Measurements from ENCODE around the gene UBE2D3. TPM values are rescaled to one million over a fixed set of nuclear protein-coding genes. Genes with fewer than 3 reads are reported as not detected.
"Not testable (repeated sequence)": the region's sequence is repeated elsewhere in the genome, so short reads cannot be mapped to it uniquely, and the experiment has no call there.

UBE2D3 gene
- 313 and 433 TPM in 2 replicates for total RNA-seq

DNA sequence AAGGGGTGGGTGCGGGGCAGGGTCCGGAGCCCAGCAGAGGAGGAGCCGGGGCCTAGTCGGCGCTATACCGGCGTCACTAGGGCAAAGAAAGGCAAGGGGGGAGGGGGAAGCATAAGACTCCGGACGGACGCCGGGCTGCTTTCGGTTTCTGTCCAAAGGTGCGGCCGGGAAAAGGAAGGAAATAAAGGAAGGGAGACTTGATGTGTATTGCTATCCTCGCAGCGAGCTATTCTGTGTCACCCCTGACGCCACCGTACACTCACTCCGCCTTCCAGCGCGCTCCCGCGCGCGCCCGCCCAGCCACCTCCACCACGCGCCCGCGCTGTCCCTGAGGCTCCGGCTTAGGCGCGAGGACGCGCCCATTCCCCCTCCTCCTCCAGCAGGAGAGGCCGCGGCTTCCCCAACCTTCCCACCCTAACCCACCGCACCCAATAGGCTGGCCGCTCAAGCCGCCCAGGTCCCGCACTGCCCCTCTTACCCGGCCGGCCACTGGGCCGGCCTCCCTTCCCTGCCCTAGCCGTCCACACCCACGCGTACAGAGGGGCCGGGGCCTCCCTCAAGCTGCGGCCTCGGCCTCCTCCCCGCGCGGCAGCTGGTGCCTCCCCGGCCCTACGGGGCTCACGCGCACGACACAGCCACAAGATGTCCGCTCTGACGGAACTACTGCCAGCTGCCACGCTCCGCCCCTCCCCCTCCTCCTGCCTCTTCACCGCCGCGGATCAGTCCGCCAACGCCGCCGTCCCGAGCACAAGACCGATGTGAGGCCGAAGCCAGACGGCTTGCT is at the start of gene UBE2D3:
Gene UBE2D3 (minus strand): TSS at position 662 of the 784 bp plus-strand sequence. CDS start 1,043 bp downstream, outside the sequence.
- DNase-seq = peak; percentile 97

DNA sequence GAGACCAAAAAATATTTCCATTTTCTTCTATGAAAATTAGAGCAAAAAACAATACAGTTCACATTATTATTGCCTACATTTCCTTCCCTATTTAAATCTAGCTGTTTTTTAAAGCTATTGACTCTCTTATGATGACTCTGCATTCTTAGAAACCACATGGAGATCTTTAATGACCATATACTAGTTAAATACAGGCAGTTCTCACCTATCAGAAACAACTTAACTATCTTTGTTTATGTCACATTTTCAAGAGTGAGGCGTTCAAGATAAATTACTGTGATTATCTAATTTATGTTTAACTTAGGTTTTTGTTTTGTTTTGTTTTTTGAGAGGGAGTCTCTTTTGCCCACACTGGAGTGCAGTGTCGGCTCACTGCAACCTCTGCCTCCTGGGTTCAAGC is 44.4 kb upstream of the UBE2D3 start:
- no peak for DNase-seq

GRCh38 chr4:102869569-102870197 is 42.3 kb upstream of the UBE2D3 start:
- DNase-seq = no peak

DNA sequence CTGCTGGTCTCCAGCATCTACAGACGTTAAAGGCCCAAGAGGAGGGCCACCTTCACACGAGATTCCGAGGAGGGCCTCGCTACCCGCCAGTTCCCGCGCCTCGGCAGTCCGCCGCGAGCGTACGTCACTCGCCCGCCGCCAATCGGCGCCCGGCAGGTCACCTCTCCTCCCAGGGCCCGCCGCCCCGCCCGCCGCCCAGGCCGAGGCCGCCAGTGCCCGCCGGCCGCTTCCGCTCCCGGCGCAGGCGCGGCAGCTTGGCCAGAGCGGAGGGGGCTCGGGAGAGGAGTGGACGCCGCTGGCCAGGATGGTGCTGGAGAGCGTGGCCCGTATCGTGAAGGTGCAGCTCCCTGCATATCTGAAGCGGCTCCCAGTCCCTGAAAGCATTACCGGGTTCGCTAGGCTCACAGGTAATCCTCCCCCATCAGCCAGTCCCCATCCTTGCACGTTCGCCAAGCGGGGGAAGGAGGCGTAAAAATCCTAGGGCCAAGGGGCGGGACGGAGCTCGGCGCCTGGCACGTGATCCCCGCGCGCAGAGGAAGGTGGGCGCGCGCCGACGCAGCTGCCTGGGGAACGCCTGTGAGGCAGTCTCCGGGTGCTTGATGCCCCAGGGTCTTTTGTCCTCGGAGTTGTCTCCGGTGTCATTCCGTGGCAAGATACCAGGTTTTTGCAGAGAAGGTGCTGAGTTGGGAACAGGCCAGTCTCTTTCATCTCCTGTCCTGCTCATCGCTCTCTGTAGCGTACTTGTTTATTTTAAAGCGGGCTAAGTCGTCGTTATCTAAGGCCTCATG is 41.6 kb upstream of the UBE2D3 start, which contains the start of gene CISD2:
Gene CISD2 (plus strand): TSS at position 212 of the 788 bp plus-strand sequence. CDS start 93 bp downstream, at position 305.
- DNase-seq = peak; percentile 94

- DNase-seq = no peak
These were observed 40.9 kb upstream of the UBE2D3 start for GRCh38 chr4:102868153-102868780.

- no peak for DNase-seq
These were observed 40.2 kb upstream of the UBE2D3 start for GRCh38 chr4:102867278-102868152.

GRCh38 chr4:102865327-102865726 is 38.0 kb upstream of the UBE2D3 start:
- not testable (repeated sequence) for DNase-seq

GRCh38 chr4:102862747-102863146 is 35.4 kb upstream of the UBE2D3 start:
- no peak for DNase-seq

DNA sequence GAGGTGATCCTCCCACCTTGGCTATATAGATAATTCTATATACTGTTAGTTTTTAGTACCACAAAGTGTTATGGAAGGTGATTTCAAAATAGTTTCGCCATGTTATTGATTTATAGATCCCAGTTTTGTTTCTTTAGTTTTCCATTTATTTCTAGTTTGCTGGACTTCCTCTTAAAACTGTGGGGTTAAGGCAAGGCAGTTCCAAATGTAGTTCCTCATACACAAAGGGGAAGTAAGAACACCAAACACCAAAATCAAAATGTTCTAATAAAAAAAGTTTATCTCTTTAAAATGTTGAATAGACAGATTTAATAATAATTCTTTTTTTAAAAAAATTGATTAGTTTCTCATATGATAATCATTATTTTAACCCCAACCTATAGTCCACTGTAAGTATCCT is 34.7 kb upstream of the UBE2D3 start:
- no peak for DNase-seq

- DNase-seq = no peak
These were observed 33.4 kb upstream of the UBE2D3 start for GRCh38 chr4:102860611-102861324.

GRCh38 chr4:102858828-102859464 is 31.6 kb upstream of the UBE2D3 start:
- no peak for DNase-seq

DNA sequence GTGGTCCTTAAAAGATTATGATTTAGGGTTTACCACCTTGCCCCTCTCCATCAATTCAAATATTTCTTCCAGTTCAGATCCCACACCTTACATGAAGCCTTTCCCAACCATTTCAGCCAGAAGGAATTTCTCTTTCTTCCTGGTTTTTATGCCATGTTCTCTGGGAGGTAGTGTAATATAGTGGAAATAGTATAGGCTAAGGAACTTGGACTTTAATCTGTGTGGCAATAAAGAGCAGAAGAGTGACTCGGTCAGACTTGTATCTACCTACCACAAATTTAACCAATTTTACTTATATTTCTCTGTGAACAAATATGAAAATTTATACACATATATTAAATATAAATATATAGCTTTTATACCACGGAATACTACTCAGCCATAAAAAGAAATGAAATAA is 23.0 kb upstream of the UBE2D3 start:
- DNase-seq = no peak

GRCh38 chr4:102849579-102850104 is 22.3 kb upstream of the UBE2D3 start:
- no peak for DNase-seq

DNA sequence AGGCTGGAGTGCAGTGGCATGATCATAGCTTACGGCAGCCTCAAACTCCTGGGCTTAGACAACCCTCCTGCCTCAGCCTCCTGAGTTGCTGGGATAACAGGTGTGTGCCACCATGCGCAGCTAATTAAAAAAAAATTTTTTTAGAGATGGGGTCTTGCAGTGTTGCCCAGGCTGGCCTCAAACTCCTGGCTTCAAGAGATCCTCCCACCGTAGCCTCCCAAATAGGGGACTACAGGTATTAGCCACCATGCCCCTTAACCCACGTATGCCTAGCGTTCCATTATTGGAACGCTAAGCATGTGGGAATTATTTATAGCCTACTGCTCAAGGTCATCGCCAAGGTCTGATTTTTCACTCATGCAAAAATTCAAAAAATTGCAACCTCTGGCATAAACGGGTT is 20.3 kb upstream of the UBE2D3 start:
- DNase-seq = no peak

GRCh38 chr4:102843938-102844337 is 16.6 kb upstream of the UBE2D3 start:
- no peak for DNase-seq

- no peak for DNase-seq
These were observed 15.9 kb upstream of the UBE2D3 start for GRCh38 chr4:102843273-102843672.

DNA sequence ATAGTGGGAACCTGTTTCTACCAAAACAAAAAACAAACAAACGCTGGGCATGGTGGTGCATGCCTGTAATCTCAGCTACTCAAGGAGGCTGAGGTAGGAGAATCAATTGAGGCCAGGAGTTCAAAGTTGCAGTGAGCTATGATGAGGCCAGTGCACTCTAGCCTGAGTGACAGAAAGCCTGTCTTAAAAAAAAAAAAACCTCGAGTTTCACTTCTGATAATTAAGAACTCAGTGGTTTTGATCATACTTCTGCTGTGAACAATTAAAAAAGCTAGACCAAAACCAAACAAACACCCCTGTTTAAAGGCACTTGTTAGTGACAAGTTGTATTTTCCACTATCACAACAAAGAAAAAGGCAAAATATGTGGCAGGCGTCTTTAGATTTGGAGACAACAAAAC is 15.0 kb upstream of the UBE2D3 start:
- no peak for DNase-seq

DNA sequence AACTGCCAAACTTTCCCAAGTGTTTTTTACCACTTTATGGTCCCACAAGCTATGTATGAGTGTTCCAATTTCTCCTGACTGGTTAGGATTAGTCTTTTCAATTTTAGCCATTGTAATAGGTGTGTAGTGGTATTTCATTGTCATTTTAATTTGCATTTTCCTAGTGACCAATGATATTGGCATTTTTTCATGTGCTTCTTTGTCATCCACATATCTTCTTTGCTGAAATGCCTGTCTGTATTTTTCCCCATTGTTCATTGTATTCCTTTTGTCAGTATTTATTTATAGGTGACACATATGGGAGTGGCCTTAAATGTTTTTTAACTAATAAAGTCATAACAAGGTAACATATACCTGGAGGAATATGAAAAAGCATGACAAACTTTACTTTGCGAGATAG is 9.2 kb upstream of the UBE2D3 start:
- no peak for DNase-seq

GRCh38 chr4:102832667-102833066 is 5.3 kb upstream of the UBE2D3 start:
- no peak for DNase-seq

GRCh38 chr4:102832105-102832504 is 4.8 kb upstream of the UBE2D3 start:
- DNase-seq = no peak

Measured in dermis blood vessel endothelial cell (primary cell).